ENCODE results near the gene TREML1.
"Not testable (repeated sequence)": the region's sequence is repeated elsewhere in the genome, so short reads cannot be mapped to it uniquely, and the experiment has no call there.

Gene TREML1

GRCh38 chr6:41153992-41154625, at the start of gene TREML1:
Gene TREML1, minus strand, starts transcription at chr6:41154347. Its CDS starts 59 bp downstream, at chr6:41154288.
- no peak for DNase-seq

- peak in 1 of 2 donors; percentile 16 for DNase-seq
These were observed 47.6 kb upstream of the TREML1 start for GRCh38 chr6:41201764-41202173.

GRCh38 chr6:41200901-41201763, 47.0 kb upstream of the TREML1 start, which contains the start of gene TREML2:
Gene TREML2, minus strand, starts transcription at chr6:41201149. Its CDS starts 141 bp downstream, at chr6:41201008.
- DNase-seq = peak; percentile 27 to 39

GRCh38 chr6:41200296-41200900, 46.3 kb upstream of the TREML1 start:
- peak; percentile 43 to 59 for DNase-seq

GRCh38 chr6:41199552-41200246, 45.6 kb upstream of the TREML1 start:
- DNase-seq = peak; percentile 28 to 34

- DNase-seq = no peak
These were observed 43.1 kb upstream of the TREML1 start for GRCh38 chr6:41197234-41197633.

- DNase-seq = no peak
These were observed 40.2 kb upstream of the TREML1 start for GRCh38 chr6:41194386-41194785.

- no peak for DNase-seq
These were observed 39.7 kb upstream of the TREML1 start for GRCh38 chr6:41193884-41194283.

GRCh38 chr6:41193171-41193734, 39.1 kb upstream of the TREML1 start:
- no peak for DNase-seq

- peak; percentile 40 to 65 for DNase-seq
These were observed 37.4 kb upstream of the TREML1 start for GRCh38 chr6:41191569-41191968.

- DNase-seq = no peak
These were observed 36.6 kb upstream of the TREML1 start for GRCh38 chr6:41190791-41191190.

GRCh38 chr6:41189967-41190366, 35.8 kb upstream of the TREML1 start:
- no peak for DNase-seq

GRCh38 chr6:41189046-41189445, 34.9 kb upstream of the TREML1 start:
- not testable (repeated sequence) for DNase-seq

GRCh38 chr6:41187924-41188886, 34.1 kb upstream of the TREML1 start:
- DNase-seq = no peak

- DNase-seq = no peak
These were observed 31.9 kb upstream of the TREML1 start for GRCh38 chr6:41186031-41186562.

GRCh38 chr6:41184761-41185160, 30.6 kb upstream of the TREML1 start:
- no peak for DNase-seq

- DNase-seq = peak; percentile 23 to 42
These were observed 28.2 kb upstream of the TREML1 start for GRCh38 chr6:41182069-41183034.

GRCh38 chr6:41181566-41181965, 27.4 kb upstream of the TREML1 start:
- no peak for DNase-seq

- DNase-seq = no peak
These were observed 25.0 kb upstream of the TREML1 start for GRCh38 chr6:41179163-41179562.

GRCh38 chr6:41177695-41178094, 23.5 kb upstream of the TREML1 start:
- DNase-seq = no peak
